ENCODE data around the gene CD2.
A peak's percentile ranks its signal among the peaks of the same experiment; 100 is the strongest.

Gene CD2

DNA sequence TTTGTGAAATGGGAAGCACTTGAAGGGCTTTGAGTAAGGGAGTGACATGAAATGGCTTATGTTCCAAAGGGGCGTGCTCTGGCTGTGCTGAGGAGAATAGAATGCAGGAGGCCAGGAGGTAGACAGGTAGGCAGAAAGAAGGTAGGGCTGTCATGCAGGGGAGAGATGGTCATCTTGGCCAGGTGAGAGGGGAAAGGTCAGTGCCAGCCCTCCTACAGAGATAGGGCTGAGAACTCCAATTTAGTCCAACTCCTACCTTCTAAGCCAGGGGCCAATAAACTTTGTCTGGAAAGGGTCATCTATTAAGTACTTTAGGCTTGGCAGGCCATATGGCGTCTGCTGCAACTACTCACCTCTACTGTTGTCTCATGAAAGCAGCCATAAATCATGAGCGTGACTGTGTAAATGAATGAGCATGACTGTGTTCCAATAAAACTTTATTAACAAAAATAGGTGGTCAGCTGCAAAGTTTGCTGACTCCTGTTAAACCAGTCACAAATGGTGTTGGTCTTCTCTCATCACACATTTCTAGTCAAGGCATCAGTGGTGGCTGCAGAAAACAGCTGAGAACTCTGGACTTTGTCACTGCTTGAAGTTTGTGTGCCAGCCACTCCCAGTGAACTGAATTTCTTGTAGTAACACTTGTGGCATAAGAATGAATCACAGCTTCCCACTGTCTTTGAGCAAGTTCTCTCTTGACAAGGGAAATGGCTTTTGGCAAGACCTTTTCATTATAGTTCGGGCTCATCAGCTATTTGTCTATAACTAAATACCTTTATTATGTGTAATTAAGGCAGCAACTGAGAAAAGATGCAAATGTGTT is 32.0 kb upstream of the CD2 start:
- TF ChIP-seq YY1 (IDR thresholded peaks at IDR 0.05; ENCODE audit: low read depth) (no peak), NFIC (IDR thresholded peaks at IDR 0.05) (no peak)

DNA sequence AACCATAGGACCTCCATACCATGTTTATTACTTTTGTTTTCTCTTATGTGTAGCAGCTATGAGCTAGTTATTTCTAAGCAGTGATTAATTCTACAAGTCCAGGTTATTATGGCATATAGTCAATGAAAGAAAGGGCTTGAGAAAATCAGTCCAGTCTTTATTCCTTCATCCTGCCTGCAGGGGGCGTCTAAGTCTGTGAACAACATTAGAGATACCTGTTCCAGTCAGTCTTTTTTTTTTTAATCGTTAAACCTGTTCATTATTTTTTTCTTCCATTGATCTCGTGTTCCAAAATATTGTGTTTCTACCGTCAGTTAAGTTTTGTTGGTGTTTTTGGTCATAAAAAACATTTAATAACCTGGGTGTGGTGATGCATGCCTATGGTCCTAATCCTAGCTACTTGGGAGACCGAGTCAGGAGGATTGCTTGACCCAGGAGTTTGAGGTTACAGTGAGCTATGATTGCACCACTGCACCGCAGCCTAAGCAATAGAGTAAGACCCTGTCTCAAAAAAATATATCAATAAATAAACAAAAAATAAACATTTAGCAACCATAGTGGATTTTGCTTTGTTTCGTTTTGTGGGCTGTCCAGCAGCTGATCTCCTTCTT is 29.4 kb upstream of the CD2 start:
- TF ChIP-seq TCF12 (IDR thresholded peaks at IDR 0.05; ENCODE audit: low read depth) (no peak), EP300 (IDR thresholded peaks at IDR 0.05; ENCODE audit: borderline replicate concordance) (no peak), CEBPB (IDR thresholded peaks at IDR 0.05) (no peak), CREB1 (IDR thresholded peaks at IDR 0.05; ENCODE audit: low read depth) (no peak), RAD21 (IDR thresholded peaks at IDR 0.05; ENCODE audit: low read depth) (peak; percentile 62)

DNA sequence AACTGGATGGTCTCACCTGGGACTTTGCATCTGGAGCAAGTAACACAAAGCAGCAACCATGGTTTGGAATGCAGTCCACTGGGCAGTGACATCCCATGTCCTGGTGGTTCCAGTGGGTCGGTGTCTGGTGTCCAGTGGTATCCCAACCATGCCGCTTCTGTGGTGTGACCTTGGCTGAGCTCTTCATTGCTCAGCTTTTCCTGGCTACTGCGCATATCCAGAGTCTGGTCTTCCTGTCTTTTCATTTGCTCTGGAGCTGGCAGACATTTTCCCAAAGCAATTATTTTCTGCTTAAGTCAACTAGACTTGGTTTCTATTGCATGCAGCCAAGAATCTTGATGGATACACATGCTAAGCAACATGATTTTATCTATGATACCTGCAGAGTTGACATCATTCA is 28.4 kb upstream of the CD2 start:
- TF ChIP-seq CEBPB (IDR thresholded peaks at IDR 0.05) (no peak), EP300 (IDR thresholded peaks at IDR 0.05; ENCODE audit: borderline replicate concordance) (no peak), ZBTB7A (IDR thresholded peaks at IDR 0.05; ENCODE audit: low read depth) (no peak), EGR1 (IDR thresholded peaks at IDR 0.05) (no peak), FOXM1 (IDR thresholded peaks at IDR 0.05; ENCODE audit: borderline replicate concordance, low read depth) (no peak)
- TF ChIP-seq, protein P1, sequence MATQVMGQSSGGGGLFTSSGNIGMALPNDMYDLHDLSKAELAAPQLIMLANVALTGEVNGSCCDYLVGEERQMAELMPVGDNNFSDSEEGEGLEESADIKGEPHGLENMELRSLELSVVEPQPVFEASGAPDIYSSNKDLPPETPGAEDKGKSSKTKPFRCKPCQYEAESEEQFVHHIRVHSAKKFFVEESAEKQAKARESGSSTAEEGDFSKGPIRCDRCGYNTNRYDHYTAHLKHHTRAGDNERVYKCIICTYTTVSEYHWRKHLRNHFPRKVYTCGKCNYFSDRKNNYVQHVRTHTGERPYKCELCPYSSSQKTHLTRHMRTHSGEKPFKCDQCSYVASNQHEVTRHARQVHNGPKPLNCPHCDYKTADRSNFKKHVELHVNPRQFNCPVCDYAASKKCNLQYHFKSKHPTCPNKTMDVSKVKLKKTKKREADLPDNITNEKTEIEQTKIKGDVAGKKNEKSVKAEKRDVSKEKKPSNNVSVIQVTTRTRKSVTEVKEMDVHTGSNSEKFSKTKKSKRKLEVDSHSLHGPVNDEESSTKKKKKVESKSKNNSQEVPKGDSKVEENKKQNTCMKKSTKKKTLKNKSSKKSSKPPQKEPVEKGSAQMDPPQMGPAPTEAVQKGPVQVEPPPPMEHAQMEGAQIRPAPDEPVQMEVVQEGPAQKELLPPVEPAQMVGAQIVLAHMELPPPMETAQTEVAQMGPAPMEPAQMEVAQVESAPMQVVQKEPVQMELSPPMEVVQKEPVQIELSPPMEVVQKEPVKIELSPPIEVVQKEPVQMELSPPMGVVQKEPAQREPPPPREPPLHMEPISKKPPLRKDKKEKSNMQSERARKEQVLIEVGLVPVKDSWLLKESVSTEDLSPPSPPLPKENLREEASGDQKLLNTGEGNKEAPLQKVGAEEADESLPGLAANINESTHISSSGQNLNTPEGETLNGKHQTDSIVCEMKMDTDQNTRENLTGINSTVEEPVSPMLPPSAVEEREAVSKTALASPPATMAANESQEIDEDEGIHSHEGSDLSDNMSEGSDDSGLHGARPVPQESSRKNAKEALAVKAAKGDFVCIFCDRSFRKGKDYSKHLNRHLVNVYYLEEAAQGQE (IDR thresholded peaks at IDR 0.05; ENCODE audit: low read depth) = no peak
- TF ChIP-seq, protein P2, sequence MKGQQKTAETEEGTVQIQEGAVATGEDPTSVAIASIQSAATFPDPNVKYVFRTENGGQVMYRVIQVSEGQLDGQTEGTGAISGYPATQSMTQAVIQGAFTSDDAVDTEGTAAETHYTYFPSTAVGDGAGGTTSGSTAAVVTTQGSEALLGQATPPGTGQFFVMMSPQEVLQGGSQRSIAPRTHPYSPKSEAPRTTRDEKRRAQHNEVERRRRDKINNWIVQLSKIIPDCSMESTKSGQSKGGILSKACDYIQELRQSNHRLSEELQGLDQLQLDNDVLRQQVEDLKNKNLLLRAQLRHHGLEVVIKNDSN (IDR thresholded peaks at IDR 0.05) = no peak

DNA sequence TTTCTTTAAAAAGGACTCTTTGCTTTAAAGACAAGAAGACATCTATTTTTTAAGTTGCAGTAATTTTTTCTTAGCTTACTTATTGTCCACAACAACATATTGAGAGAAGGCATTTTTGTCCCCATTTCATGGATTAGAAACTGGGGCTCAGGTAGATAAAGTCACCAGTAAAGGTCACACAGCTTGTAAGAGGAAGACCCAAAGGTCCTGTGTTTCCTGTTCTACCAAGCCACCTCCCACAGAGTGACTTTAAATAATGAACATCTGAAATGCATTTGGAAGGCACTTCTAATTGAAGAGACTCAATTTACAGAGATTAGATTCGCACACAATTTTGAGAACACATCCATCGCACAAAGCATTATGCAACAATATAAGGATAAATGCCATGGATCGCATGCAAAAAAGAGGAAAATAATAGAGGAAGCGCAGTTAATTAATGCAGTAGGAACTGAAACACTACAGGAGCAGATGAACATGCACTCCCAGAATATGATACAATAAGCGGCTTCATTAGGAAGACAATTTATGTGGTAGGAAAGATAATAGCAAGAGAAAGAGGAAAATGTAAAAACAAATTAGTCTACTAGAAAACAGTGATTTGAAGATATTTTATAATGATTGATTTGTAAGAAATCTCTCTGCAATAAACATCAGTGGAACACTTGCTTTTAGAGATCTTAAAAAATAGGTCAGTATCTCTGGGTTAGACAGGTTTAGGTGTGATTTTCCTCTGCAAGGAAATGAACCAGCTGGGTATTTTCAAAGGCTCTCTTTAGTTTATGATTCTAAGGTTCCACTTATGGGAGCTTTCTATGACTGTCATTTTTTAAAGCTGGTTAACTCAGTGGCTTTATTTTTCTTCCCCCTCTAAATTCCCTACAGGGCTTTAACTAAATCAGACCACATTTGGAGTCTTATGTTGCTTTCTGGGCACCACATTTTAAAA is 27.1 kb upstream of the CD2 start:
- TF ChIP-seq YY1 (IDR thresholded peaks at IDR 0.05; ENCODE audit: low read depth) (no peak), TCF12 (IDR thresholded peaks at IDR 0.05; ENCODE audit: low read depth) (no peak), RAD21 (IDR thresholded peaks at IDR 0.05; ENCODE audit: low read depth) (no peak), EP300 (IDR thresholded peaks at IDR 0.05; ENCODE audit: borderline replicate concordance) (no peak), CEBPB (IDR thresholded peaks at IDR 0.05) (no peak), TEAD4 (IDR thresholded peaks at IDR 0.05) (no peak), ZBTB7A (IDR thresholded peaks at IDR 0.05; ENCODE audit: low read depth) (no peak), CREB1 (IDR thresholded peaks at IDR 0.05; ENCODE audit: low read depth) (no peak), TAF1 (IDR thresholded peaks at IDR 0.05; ENCODE audit: low read depth) (no peak), NFIC (IDR thresholded peaks at IDR 0.05) (no peak), EGR1 (IDR thresholded peaks at IDR 0.05) (no peak), FOXM1 (IDR thresholded peaks at IDR 0.05; ENCODE audit: borderline replicate concordance, low read depth) (no peak)
- TF ChIP-seq, protein P3, sequence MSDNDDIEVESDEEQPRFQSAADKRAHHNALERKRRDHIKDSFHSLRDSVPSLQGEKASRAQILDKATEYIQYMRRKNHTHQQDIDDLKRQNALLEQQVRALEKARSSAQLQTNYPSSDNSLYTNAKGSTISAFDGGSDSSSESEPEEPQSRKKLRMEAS (IDR thresholded peaks at IDR 0.05) = no peak
- TF ChIP-seq, protein P2 (IDR thresholded peaks at IDR 0.05) = no peak

DNA sequence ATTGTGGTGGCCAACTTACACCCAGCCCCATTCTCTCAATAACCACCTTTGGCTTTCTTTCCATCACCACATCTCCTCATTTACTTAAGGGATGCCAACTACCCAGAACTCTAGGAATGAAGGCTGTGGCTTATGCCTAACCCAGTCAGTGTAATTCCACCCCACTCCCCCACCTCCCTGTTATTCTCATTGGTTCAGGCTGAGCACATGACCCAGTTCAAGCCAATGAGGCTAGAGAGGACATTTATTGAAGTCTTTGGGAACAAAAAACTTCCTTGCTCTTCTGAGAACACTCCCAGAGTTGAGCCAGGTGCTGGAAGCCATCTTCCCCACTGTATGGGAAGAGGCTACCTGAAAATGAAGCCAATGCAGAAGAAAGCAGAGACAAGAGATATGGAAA is 22.8 kb upstream of the CD2 start:
- TF ChIP-seq, protein P2 (IDR thresholded peaks at IDR 0.05) = peak; percentile 72
- no peak for TF ChIP-seq CEBPB (IDR thresholded peaks at IDR 0.05)

DNA sequence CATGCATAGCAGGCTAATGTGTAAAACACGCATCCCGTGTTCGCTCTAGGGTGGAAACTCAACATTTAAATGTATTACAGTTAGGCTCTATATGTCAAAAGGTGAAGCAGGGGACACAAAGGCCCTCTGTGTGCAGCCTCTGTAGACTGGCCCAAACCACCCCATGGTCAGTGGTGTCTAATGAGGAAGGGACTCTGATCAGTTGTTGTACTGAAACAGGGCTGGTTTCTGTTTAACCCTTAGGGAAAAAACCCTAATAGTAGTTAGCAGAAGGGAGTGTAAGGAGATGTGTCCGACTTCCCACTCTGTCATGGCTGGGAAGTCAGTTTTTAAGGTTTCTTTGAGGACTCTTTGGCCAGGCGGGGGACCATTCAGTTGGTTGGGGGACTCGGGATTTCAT is 21.5 kb upstream of the CD2 start:
- TF ChIP-seq TAF1 (IDR thresholded peaks at IDR 0.05; ENCODE audit: low read depth) (no peak), ZBTB7A (IDR thresholded peaks at IDR 0.05; ENCODE audit: low read depth) (no peak), EGR1 (IDR thresholded peaks at IDR 0.05) (no peak), CREB1 (IDR thresholded peaks at IDR 0.05; ENCODE audit: low read depth) (no peak), NFIC (IDR thresholded peaks at IDR 0.05) (no peak), CEBPB (IDR thresholded peaks at IDR 0.05) (no peak), TEAD4 (IDR thresholded peaks at IDR 0.05) (no peak), YY1 (IDR thresholded peaks at IDR 0.05; ENCODE audit: low read depth) (no peak), EP300 (IDR thresholded peaks at IDR 0.05; ENCODE audit: borderline replicate concordance) (no peak), TCF12 (IDR thresholded peaks at IDR 0.05; ENCODE audit: low read depth) (no peak), RAD21 (IDR thresholded peaks at IDR 0.05; ENCODE audit: low read depth) (no peak), FOXM1 (IDR thresholded peaks at IDR 0.05; ENCODE audit: borderline replicate concordance, low read depth) (no peak)
- TF ChIP-seq, protein P2 (IDR thresholded peaks at IDR 0.05) = no peak
- TF ChIP-seq, protein P1 (IDR thresholded peaks at IDR 0.05; ENCODE audit: low read depth) = no peak
- TF ChIP-seq, protein P3 (IDR thresholded peaks at IDR 0.05) = no peak

All from Ishikawa (cell line).